HG02610 (cell line): Measurements from ENCODE around the gene CA6.
"Not testable (repeated sequence)": the region's sequence is repeated elsewhere in the genome, so short reads cannot be mapped to it uniquely, and the experiment has no call there.

Experiments
- ATAC-seq: cut with Tn5 transposase; IDR thresholded peaks from one replicate; pipeline ENCODE4 v1.9.1; 2021; ENCODE audit warnings: mild to moderate bottlenecking, moderate library complexity; ENCODE audit not compliant: unreplicated experiment

Gene CA6

DNA sequence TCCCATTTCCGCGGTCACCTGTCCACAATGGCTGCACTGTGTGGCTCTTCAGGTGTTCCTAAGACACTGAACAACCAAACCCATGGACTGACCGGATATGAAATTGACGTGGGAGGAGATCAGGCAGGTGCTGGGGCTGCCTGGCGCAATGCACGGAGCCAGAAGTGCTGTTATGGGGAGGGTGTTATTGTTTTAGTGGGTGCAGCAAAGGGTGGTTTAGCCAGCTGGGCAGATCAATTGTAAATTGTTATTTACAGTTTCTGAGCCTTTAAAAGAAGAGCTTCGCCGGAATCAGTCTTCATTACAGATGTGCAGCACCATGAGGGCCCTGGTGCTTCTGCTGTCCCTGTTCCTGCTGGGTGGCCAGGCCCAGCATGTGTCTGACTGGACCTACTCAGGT lies at the start of gene CA6:
TSS of gene CA6 (plus strand) at position 301 of the 400 bp plus-strand sequence. CDS start at position 320, 19 bp downstream.
- no peak for ATAC-seq

DNA sequence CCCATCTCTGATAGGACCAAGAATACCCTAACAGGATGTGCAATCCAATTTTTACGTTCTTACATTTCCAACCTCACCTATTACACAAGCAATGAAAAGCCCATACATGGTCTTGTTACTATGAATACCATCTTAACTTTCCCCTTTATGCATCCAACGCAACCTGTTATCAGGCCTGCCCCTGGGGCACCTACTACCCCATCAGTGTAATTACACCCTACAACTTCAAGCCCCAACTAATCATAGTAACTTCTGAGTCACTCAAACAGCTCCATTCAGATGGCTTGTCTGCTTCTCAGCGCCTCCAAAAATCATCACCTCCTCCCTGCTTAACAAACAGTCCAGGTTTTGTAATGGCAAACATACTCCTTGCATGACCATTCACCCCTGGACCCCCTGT lies 48.9 kb upstream of the CA6 start:
- not testable (repeated sequence) for ATAC-seq

DNA sequence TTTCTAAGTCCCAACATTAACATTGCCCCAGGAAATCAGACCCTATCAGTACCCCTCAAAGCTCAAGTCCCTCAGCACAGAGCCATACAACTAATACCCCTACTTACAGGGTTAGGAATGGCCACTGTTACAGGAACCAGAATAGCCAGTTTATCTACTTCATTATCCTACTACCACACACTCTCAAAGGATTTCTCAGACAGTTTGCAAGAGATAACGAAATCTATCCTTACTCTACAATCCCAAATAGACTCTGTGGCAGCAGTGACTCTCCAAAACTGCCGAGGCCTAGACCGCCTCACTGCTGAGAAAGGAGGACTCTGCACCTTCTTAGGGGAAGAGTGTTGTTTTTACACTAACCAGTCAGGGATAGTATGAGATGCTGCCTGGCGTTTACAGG lies 48.2 kb upstream of the CA6 start:
- not testable (repeated sequence) for ATAC-seq

DNA sequence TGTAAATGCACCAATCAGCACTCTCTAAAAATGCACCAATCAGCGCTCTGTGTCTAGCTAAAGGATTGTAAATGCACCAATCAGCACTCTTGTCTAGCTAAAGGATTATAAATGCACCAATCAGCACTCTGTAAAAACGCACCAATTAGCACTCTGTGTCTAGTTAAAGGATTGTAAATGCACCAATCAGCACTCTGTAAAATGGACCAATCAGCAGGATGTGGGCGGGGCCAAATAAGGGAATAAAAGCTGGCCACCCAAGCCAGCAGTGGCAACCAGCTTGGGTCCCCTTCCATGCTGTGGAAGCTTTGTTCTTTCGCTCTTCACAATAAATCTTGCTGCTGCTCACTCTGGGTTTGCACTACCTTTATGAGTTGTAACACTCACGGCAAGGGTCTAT lies 47.2 kb upstream of the CA6 start:
- ATAC-seq, result not testable (repeated sequence)

DNA sequence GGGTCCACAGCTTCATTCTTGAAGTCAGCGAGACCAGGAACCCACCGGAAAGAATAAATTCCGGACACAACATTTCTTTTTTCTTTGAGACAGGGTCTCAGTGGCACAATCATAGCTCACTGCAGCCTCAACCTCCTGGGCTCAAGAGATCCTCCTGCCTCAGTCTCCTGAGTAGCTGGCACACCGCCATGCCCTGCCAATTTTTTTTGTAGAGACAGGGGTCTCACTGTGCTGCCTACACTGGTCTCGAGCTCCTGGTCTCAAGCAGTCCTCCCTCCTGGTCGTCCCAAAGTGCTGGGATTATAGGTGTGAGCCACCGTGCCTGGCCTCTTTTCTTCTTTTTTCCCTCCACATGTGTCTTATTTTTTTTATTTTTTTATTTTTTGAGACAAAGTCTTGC lies 46.6 kb upstream of the CA6 start:
- ATAC-seq, result no peak

DNA sequence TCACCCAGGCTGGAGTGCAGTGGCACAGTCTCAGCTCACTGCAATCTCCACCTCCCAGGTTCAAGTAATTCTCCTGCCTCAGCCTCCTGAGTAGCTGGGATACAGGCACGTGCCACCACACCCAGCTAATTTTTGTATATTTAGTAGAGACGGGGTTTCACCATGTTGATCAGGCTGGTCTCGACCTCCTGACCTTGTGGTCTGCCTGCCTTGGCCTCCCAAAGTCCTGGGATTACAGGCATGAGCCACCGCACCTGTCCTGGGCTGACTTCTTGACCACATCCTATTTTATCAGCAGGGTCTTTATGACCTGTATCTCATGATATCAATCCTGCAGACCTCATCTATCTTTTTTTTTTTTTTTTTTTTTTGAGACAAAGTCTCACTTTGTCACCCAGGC lies 45.0 kb upstream of the CA6 start:
- not testable (repeated sequence) for ATAC-seq

DNA sequence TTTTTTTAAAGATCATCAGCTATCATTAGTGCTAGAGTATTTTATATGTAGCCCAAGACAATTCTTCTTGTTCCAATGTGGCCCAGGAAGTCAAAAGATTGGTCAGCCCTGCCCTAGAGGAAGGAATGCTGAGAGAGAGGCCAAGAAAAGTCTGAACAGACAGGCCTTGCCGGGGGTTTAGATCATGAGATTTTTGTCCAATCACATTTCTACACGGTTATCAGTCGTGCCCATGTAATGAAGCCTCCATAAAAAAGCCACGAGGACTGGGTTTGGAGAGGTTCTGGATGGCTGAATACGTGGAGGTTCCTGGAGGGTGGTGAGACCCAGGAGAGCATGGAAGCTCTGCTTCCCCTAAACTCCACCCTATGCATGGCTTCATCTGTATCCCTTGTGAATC lies 42.9 kb upstream of the CA6 start:
- no peak for ATAC-seq

DNA sequence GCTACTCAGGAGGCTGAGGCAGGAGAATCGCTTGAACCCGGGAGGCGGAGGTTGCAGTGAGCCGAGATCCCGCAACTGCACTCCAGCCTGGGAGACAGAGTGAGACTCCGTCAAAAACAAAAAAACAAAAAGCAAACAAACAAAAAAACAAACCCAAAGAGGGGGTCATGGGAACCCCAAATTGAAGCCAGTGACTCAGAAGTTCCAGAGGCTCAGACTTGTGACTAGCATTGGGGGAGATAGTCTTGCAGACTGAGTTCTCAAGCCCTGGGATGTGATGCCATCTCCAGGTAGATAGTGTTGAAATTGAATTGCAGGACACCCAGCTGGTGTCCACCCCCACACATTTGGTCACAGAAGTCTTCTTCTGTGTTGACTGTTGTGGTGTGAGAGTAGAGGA lies 42.3 kb upstream of the CA6 start:
- ATAC-seq, result no peak

DNA sequence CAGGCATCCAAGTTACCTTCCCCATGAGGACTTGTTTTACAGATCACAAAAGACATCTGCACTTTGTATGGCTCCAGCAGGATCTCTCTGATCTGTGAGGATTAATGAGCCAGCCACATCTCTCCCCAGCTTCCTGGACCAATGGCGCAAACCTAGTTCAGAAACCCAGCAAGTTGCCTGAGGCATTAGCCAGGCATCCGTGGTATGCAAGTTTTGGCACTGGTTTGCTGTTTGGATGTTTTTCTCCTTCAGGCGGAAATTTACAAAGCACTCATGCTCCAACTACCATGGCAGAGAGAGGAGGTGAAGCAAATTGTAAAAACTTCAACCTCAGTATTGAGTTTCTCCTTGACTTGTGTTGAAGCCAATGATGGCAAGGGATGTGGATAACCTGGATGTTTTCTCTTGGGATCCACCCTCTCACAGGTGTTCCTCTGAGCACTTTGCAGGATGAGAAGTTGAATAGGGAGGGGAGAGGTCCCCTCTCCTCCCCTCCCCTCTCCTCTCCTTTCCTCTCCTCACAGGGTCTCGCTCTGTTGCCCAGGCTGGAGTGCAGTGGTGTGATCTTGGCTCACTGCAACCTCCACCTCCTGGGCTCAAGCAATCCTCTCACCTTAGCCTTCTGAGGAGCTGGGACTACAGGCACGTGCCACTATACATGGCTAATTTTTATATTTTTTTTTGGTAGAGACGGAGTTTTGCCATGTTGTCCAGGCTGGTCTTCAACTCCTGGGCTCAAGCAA lies 41.6 kb upstream of the CA6 start:
- no peak for ATAC-seq

DNA sequence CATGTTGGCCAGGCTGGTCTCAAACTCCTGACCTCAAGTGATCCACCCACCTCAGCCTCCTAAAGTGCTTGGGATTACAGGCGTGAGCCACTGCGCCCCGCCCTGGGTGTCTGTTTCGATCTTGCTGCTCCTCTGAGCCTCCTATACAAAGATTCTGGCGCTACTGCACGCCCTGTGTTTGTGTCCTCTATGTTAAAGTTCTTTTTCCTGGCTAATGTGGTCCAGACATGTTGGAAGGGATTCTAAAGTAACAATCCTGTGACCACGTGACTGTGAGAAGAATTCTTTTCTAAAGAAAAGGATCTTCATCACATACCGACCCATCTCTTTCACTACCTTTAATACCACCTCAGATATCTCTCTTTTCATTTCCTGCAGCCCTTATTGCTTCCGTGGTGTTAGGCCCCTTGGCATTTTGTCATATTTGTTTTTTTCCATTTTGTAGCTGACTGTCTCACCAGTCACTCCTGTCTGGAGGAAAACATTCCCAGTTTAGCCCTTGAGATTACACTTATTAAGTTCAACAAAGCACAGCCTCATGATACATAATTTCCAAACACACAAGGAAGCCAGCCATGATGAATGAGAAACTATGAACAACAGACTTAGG lies 40.0 kb upstream of the CA6 start:
- ATAC-seq, result no peak

DNA sequence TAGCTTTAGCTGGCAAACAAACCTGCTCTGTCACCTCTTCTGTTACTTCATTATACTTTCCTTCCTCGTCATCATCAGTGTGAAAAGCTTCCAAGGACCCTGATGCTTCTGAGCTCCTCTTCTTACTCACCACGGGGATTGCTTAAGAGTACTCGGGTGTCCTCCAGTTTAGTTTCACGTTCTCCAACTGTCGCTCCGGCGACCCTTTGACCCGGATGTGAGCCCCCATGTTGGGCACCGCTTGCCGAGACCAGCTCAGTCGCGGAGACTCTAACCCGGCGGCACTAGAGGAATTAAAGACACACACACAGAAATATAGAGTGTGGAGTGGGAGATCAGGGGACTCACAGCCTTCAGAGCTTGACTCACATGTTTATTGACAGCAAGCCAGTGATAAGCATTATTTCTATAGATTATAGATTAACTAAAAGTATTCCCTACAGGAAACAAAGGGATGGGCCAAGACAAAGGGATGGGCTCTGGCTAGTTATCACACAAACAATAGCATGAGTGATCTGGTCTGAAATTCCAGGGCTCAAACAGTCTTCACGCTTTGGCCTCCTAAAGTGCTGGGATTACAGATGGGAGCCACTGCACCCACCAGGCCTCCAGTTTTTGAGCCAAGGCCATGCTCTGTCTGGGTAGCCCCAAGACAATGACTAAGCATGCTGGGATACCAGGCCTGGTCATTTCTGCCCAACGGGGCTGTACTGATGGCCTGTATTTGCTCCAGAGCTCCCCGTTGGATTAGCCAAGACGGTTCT lies 37.1 kb upstream of the CA6 start:
- ATAC-seq, result no peak

DNA sequence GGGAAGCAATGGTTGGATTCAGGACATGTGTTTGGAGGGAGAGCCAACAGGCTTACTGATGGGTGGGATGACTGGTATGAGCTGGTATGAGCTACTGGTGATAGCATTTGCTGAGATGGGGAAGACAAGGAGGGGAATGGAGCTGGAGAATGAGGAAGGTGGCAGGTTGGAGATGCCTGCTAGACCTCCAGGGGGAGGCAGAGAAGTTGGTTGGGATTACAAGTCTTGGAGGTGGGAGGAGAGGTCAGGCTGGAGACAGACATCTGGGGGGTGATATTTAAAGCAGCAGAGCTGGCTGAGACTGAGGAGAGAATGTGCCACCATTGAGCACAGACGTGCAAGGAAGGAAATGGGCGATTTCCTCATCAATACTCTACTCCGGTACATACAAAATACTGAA lies 35.3 kb upstream of the CA6 start:
- no peak for ATAC-seq

DNA sequence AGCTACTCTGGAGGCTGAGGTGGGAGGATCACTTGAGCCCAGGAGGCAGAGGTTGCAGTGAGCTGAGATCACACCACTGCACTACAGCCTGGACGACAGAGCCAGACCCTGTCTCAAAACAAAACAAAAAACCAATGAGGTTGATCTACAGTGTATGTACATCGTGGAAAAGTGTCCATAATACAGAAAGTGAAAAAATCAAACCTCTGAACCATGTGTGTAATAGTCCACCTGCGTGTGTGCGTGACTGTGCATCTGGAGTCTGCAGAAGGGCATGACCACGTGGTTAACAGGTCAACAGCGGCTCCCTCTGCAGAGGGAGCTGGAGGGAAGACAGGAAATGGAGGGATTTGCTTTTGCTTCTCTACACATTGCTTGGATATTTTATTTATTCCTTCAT lies 34.8 kb upstream of the CA6 start:
- no peak for ATAC-seq

DNA sequence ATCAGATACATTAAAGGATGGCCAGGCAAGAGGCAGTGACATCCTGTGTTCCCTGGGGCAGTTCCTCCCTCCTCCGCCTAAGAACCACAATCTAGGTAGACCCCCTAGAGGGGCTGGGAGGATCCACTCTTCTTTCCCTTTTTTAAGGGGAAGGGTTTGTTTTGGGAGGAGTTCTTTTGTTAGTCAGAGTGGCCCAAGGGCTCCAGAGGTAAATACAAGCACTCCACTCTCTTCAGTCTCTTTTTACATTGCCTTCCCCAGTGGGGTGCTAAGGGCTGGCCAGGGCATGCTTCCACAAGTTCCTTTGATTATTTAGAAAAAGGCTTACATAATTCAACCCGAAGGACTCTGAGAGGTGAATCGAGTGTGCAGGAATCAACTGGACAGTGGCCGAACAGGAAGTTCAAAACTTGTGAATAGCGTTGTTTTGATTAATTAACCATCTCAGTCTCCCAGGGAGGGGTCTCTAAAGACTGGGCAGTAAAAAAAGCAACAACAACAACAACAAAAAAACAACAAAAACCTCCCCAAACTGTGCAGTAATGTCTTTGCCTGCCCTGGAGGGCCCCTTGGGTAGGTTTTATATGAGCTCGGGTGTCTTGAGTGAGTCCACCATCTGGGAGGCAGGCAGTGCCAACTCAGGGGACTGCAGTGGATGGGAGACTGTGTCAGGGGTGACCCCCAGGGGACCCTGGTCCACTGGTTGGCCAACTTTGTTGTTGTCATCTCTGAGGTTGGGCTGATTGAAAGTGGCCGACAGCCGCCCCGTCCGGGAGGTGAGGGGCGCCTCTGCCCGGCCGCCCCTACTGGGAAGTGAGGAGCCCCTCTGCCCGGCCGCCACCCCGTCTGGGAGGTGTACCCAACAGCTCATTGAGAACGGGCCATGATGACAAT lies 34.0 kb upstream of the CA6 start:
- ATAC-seq, result no peak

DNA sequence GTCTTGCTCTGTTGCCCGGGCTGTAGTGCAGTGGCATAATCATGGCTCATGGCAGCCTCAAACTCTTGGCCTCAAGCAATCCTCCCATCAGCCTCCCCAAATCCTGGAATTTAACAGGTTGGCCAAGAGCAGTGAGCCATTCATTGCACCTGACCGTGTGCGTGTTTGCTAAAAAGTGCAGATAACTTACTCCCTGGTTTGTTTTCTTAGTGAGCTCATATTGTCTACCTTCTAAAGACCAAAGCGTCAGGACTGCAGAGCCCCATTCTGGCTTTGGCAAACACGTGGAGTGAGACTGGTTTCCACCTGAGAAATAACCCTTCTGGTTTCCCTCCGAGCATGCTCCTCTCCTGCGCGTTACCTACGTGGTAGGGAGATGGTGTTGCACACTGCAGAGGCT lies 32.2 kb upstream of the CA6 start:
- ATAC-seq, result no peak

DNA sequence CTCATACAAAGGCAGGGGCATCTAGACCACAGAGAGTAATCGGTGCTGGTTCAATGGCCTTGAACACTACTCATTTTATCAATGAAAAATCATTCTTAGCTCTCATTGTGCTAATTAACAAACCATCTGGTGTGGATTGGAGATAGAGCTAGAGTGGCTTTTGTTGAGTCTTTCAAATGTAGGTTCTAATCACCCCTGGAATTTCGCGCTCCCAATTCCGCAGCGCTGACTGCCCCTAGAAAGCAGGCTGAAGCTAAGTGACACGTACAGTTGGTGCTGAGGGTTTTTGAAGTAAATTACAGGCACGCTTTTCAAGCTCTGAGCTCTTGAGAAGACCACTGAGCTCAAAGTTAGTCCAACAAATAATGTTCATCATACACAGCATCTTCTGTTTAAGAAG lies 31.2 kb upstream of the CA6 start:
- no peak for ATAC-seq

DNA sequence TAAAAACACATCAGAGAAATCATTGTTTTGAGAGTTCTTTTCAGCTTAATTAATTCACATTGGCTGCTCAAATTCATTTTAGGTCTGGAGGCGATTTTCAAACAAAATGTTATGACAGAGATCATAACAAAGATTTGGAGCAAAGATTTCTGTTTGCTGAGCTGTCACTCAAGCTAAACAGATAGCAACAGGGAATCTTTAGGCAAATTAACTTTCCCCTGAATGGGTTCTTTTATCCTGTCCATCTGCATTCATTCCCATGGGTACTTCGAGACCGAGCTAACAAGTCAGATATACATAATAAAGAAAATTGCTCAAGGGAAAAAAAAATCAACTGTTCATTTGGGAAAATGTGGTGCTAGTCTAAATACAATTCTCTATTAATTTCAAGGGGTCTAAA lies 30.2 kb upstream of the CA6 start:
- ATAC-seq, result no peak

DNA sequence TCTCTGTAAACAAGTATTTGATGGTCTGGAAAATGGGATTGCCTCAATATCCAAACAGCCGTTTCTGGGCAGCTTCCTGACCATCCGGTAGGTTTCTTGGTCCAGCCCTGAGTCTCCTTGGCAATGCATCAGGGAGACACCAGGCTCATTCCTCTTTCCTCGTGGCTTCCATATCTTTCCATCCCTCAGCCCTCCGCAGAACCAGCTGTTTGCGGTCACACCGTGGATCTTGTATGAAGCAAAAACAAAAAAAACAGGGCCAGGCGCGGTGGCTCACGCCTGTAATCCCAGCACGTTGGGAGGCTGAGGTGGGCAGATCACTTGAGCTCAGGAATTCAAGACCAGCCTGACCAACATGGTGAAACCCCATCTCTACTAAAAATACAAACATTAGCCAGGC lies 28.1 kb upstream of the CA6 start:
- not testable (repeated sequence) for ATAC-seq

DNA sequence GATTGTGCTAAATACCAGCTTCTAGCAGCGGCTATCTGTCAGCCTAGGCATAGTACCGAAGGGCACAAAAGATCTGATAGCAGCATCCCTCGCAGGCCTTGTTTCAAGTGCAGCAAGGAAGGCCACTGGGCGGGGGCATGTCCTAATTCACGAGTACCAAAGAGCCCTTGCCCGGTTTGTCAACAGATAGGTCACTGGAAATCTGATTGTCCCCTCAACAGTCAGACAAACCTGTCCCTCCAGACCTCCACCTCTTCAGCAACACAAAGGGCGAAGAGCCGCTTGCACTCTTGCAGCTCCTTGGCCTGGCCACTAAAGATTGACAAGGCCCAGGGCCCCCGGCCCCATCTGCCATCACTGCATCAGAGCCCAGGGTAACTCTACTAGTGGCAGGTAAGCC lies 22.7 kb upstream of the CA6 start:
- no peak for ATAC-seq

DNA sequence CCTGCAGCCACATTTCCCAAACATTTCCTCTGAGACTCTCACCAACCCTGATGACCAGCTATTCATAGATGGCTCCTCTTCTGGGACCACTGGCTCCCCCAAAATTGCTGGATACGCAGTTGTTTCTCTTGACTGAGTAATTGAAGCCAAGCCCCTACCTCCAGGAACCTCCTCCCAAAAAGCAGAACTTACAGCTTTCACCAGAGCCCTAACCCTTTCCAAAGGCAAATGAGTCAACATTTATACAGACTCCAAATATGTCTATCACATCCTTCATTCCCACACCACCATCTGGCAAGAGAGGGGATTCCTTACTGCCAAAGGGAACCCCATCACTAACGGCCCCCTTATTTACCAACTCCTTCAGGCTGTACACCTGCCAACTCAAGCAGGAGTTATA lies 20.3 kb upstream of the CA6 start:
- no peak for ATAC-seq

DNA sequence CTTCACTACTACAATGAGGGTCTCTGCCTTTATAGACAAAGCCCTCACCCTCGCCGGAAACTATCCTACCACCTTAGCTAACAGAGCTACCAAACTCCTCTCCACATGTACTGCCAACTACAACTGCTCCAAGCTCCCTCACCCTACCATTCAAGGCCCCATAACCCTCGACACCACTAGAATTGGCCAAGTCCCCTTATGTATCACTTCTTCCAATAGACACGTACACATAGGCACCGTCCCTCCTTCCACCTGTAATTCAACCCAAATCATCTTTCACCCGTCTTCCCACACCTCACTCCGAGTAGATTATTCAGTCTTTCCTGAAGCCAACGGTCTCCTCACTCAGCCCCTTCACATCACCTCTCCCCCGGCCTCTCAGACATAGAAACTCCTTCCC lies 19.7 kb upstream of the CA6 start:
- no peak for ATAC-seq
